OCI-LY7 (cell line): ENCODE data around the gene CAPN5. TPM values are rescaled to one million over a fixed set of nuclear protein-coding genes. Genes with fewer than 3 reads are reported as not detected.

ENCODE experiments used
- BruUV-seq: library from RNA; stranded (reverse); fragments of 400-500 nt; replicated peaks from 2 replicates; lab custom pipeline; 2021; lab: Mats Ljungman, UMichigan
- CTCF ChIA-PET: fragments of 300-600 bp; sonication (Branson Sonifier 250); formaldehyde crosslinking; loops from one replicate; lab custom pipeline; 2022; ENCODE audit warnings: antibody characterized with exemption; ENCODE audit not compliant: unreplicated experiment; lab: Charles Lee
- POLR2A ChIA-PET: fragments of 300-600 bp; sonication (Branson Sonifier 250); formaldehyde crosslinking; loops from one replicate; lab custom pipeline; 2022; ENCODE audit warnings: antibody characterized with exemption; lab: Charles Lee
- DNase-seq: peaks from one replicate; pipeline ENCODE4 v3.0.0-alpha.2; 2015; ENCODE audit warnings: low spot score
- H2AFZ ChIP-seq: fragments of 200-600 bp; sonication (generic), shearing (Covaris generic); 2 replicates; pipeline ENCODE4 v1.6.1; 2014; ENCODE audit warnings: mild to moderate bottlenecking, antibody characterized with exemption, low read length, moderate library complexity
- H3K27ac ChIP-seq: fragments of 200-600 bp; sonication (generic); 2 replicates; pipeline ENCODE4 v1.5.1; 2014; ENCODE audit warnings: mixed run types, low read depth, mild to moderate bottlenecking, moderate library complexity, low read length, inconsistent platforms; ENCODE audit not compliant: poor library complexity, severe bottlenecking
- H3K36me3 ChIP-seq: fragments of 200-600 bp; sonication (generic); 2 replicates; pipeline ENCODE4 v1.6.1; 2014; ENCODE audit warnings: mild to moderate bottlenecking, antibody characterized with exemption, low read length, moderate library complexity, mixed read lengths; ENCODE audit not compliant: insufficient read depth
- H3K4me1 ChIP-seq: fragments of 200-600 bp; sonication (generic); 2 replicates; pipeline ENCODE4 v1.5.1; 2014; ENCODE audit warnings: mild to moderate bottlenecking, low read length; ENCODE audit not compliant: insufficient read depth, poor library complexity, severe bottlenecking
- H3K4me2 ChIP-seq: fragments of 200-600 bp; sonication (generic); 2 replicates; pipeline ENCODE4 v1.6.1; 2014; ENCODE audit warnings: mild to moderate bottlenecking, low read length
- H3K4me3 ChIP-seq: fragments of 200-600 bp; sonication (generic); 2 replicates; pipeline ENCODE4 v1.5.1; 2014; ENCODE audit warnings: mild to moderate bottlenecking, low read depth, low read length; ENCODE audit not compliant: poor library complexity, severe bottlenecking
- H3K79me2 ChIP-seq: fragments of 200-600 bp; sonication (generic); 2 replicates; pipeline ENCODE4 v1.6.1; 2016; ENCODE audit warnings: low read depth, mild to moderate bottlenecking, low read length, moderate library complexity, mixed read lengths; ENCODE audit not compliant: insufficient read depth
- H3K9me2 ChIP-seq: fragments of 200-600 bp; sonication (generic); 2 replicates; pipeline ENCODE4 v1.6.1; 2016; ENCODE audit warnings: mild to moderate bottlenecking, low read length, mixed read lengths; ENCODE audit not compliant: insufficient read depth
- H3K9me3 ChIP-seq: fragments of 200-600 bp; sonication (generic); 2 replicates; pipeline ENCODE4 v1.6.1; 2014; ENCODE audit warnings: mild to moderate bottlenecking, mixed run types, low read length, mixed read lengths
- H4K20me1 ChIP-seq: fragments of 200-600 bp; sonication (generic); 2 replicates; pipeline ENCODE4 v1.6.1; 2014; ENCODE audit warnings: mild to moderate bottlenecking, antibody characterized with exemption, low read length, moderate library complexity, mixed read lengths; ENCODE audit not compliant: insufficient read depth
- CTCF ChIP-seq: fragments of 200-600 bp; sonication (generic); conservative IDR thresholded peaks from 2 replicates; pipeline ENCODE4 v1.5.1; 2014; ENCODE audit warnings: mild to moderate bottlenecking, antibody characterized with exemption, low read length, moderate library complexity, mixed read lengths
- EZH2phosphoT487 ChIP-seq: fragments of 200-600 bp; sonication (generic); IDR thresholded peaks from 2 replicates; pipeline ENCODE4 v1.6.1; 2018; ENCODE audit warnings: low read depth, borderline replicate concordance, mild to moderate bottlenecking, mixed run types, antibody characterized with exemption, low read length, moderate library complexity, mixed read lengths
- intact Hi-C: fragments of 100-400 bp; cut with micrococcal nuclease; formaldehyde crosslinking; loops from one replicate; pipeline ENCODE4 v1.10.0; 2022; ENCODE audit not compliant: unreplicated experiment
- total RNA-seq, 2 experiments: library from RNA; depleted of rRNA in 1 of 2; stranded (reverse); fragments of >200 nt in 1 of 2; shearing (Covaris generic) in 1 of 2; gene quantifications; 2 replicates each; pipeline ENCODE4 v1.2.3, GENCODE V29; 2014 to 2022

Gene CAPN5
- total RNA-seq, 2 experiments from 2014 or later, result 1.4 to 1.5 TPM

GRCh38 chr11:77108436-77108835 lies 41.7 kb downstream of the CAPN5 start:
- H3K9me2 ChIP-seq, result no peaks in the 10 kb centered on the region
- H3K4me1 ChIP-seq, result no peaks in the 10 kb centered on the region
- H2AFZ ChIP-seq, result no peak overlapping the region
- no peaks in the 10 kb centered on the region for H3K9me3 ChIP-seq
- no peaks in the 10 kb centered on the region for H4K20me1 ChIP-seq
- H3K79me2 ChIP-seq, result no peaks in the 10 kb centered on the region
- DNase-seq, result no peak
- ChIA-PET POLR2A (no interaction called here), CTCF (no interaction called here)
- no peaks in the 10 kb centered on the region for H3K36me3 ChIP-seq
- intact Hi-C loops, result no loop called here
- no peak overlapping the region for H3K27ac ChIP-seq
- TF ChIP-seq EZH2phosphoT487 (no peak), CTCF (no peak)
- H3K4me2 ChIP-seq, result no peak overlapping the region
- no TSS peak for BruUV-seq
- H3K4me3 ChIP-seq, result no peak overlapping the region

- no TSS peak for BruUV-seq
- no peak overlapping the region for H3K4me2 ChIP-seq
- H3K9me3 ChIP-seq, result no peaks in the 10 kb centered on the region
- H3K36me3 ChIP-seq, result no peaks in the 10 kb centered on the region
- POLR2A ChIA-PET, result no interaction called here
- intact Hi-C loops, result no loop called here
- H3K4me3 ChIP-seq, result no peak overlapping the region
- H3K4me1 ChIP-seq, result no peaks in the 10 kb centered on the region
- no peak for TF ChIP-seq EZH2phosphoT487
- no peak for TF ChIP-seq CTCF
- CTCF ChIA-PET, result no interaction called here
- H3K9me2 ChIP-seq, result no peaks in the 10 kb centered on the region
- H3K79me2 ChIP-seq, result no peaks in the 10 kb centered on the region
- no peak overlapping the region for H3K27ac ChIP-seq
- H2AFZ ChIP-seq, result no peak overlapping the region
- no peak for DNase-seq
- H4K20me1 ChIP-seq, result no peaks in the 10 kb centered on the region
Measured at GRCh38 chr11:77109236-77110019, 42.7 kb downstream of the CAPN5 start.

GRCh38 chr11:77110836-77111235 lies 44.1 kb downstream of the CAPN5 start:
- Histone ChIP-seq H3K36me3 (no peaks in the 10 kb centered on the region), H3K9me2 (no peaks in the 10 kb centered on the region), H2AFZ (no peak overlapping the region), H3K4me2 (no peak overlapping the region), H3K9me3 (no peaks in the 10 kb centered on the region), H3K27ac (no peak overlapping the region), H3K4me1 (no peaks in the 10 kb centered on the region), H4K20me1 (no peaks in the 10 kb centered on the region), H3K79me2 (no peaks in the 10 kb centered on the region), H3K4me3 (no peak overlapping the region)
- CTCF ChIA-PET, result no interaction called here
- BruUV-seq, result no TSS peak
- TF ChIP-seq CTCF, result no peak
- TF ChIP-seq EZH2phosphoT487, result no peak
- intact Hi-C loops, result no loop called here
- POLR2A ChIA-PET, result no interaction called here
- no peak for DNase-seq
